NOMO-1 treated with dmso at 0.1 percent for 144 hours (cell line): ENCODE results near the gene ADAP2.
"Not testable (repeated sequence)": the region's sequence is repeated elsewhere in the genome, so short reads cannot be mapped to it uniquely, and the experiment has no call there.

Experiments used
- DNase-seq: peaks from one replicate; lab custom pipeline; 2025; ENCODE audit not compliant: unreplicated experiment; lab: John Stamatoyannopoulos, UW

Gene ADAP2

GRCh38 chr17:30967911-30968310 lies 46.2 kb downstream of the ADAP2 start:
- not testable (repeated sequence) for DNase-seq

GRCh38 chr17:30969989-30970830 lies 48.5 kb downstream of the ADAP2 start:
- no peak for DNase-seq

GRCh38 chr17:30970831-30971567 lies 49.3 kb downstream of the ADAP2 start, which contains the start of gene RNF135:
RNF135 (plus strand) TSS chr17:30971039; CDS start chr17:30971074, 35 bp downstream.
- peak; percentile 84 for DNase-seq

DNA sequence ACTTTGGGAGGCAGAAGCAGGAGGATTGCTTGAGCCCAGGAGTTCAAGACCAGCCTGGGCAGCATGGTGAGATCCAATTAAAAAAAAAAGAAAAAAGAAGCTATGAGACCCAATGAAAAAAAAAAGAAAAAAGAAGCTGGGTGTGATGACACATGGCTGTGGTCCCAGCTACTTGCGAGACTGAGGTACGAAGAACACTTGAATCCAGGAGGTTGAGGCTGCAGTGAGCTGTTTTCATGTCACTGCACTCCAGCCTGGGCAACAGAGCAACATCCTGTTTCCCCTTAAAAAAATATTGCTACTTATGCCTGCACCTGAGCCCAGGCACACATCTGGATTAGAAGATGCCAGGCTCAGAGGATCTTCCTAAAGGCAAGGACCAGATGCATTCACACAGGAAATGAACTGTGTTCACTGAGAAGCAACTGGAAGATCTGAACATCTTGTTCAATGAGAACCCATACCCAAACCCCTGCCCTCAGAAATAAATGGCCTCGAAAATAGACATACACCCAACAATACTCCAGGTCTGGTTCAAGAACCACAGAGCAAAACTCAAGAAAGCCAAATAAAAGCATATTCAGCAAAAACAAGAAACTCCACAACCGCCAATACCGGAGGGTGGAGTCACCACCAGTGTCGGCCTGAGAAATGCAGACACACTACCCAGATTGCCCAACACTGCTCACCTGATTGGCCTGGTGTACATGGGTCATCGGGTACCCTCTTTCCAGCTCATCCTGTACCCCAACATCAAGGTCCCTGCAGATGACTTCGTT lies 53.5 kb downstream of the ADAP2 start:
- no peak for DNase-seq

DNA sequence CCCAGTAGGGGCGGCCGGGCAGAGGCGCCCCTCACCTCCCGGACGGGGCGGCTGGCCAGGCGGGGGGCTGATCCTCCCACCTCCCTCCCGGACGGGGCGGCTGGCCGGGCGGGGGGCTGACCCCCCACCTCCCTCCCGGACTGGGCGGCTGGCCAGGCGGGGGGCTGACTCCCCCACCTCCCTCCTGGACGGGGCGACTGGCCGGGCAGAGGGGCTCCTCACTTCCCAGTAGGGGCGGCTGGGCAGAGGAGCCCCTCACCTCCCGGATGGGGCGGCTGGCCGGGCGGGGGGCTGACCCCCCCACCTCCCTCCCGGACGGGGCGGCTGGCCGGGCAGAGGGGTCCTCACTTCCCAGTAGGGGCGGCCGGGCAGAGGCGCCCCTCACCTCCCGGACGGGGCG lies 58.2 kb downstream of the ADAP2 start:
- DNase-seq: not testable (repeated sequence)

DNA sequence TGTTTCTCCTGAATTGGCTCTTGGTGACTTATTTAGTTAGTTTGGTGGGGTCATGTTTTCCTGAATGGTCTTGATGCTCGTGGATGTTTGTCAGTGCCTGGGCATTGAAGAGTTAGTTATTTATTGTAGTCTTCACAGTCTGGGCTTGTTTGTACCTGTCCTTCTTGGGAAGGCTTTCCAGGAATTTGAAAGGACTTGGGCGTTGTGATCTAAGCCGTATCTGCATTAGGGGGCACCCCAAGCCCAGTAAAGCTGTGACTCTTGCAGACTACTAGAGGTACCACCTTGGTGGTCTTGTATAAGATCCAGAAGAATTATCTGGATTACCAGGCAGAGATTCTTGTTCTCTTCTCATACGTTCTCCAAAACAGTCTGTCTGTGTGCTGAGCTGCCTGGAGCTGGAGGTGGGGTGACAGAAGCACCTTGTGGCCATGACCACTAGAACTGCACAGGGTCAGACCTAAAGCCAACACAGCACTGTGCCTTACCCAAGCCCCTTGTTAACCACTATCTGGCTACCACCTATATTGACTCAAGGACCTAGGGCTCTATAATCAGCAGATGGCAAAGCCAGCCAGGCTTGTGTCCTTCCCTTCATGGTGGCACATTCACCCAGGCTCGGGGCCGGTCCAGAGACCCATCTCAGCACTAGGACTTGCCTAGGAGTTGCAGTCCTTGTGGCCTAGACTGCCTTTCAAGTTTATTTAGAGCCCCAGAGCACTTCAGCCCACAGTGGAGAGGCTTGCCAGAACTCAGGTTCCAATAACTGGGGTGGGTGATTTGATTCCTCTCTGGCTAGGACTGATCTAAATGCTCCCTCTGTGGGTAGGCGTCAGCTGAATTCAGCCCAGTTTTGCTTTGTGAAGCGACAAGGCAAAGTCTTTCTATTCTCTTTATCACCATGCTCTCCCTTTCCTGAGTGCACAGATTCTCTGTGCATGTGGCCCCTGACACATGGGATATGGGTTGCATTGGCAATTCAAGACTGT lies 60.1 kb downstream of the ADAP2 start:
- no peak for DNase-seq

DNA sequence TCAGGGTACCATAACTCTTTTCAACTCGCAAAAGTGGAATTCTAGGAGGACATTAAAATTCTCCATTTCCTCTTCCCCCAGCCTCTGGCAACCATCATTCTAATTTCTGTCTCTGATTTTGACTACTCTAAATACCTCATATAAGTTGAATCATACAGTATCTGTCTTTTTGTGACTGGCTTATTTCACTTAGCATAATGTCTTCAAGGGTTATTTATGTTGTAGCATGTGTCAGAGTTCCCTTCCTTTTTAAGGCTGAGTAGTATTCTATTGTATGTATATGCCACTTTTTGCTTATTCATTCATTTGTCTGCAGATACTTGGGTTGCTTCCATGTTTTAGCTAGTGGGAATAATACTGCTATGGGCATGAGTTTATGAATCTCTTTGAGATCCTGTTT lies 61.1 kb downstream of the ADAP2 start:
- DNase-seq: no peak

- DNase-seq: no peak
Observed at GRCh38 chr17:30990458-30990857, 68.7 kb downstream of the ADAP2 start.

- DNase-seq: no peak
Observed at GRCh38 chr17:30992551-30992950, 70.8 kb downstream of the ADAP2 start.

GRCh38 chr17:30995347-30995746 lies 73.6 kb downstream of the ADAP2 start:
- no peak for DNase-seq

GRCh38 chr17:30996486-30996885 lies 74.7 kb downstream of the ADAP2 start:
- DNase-seq: no peak

DNA sequence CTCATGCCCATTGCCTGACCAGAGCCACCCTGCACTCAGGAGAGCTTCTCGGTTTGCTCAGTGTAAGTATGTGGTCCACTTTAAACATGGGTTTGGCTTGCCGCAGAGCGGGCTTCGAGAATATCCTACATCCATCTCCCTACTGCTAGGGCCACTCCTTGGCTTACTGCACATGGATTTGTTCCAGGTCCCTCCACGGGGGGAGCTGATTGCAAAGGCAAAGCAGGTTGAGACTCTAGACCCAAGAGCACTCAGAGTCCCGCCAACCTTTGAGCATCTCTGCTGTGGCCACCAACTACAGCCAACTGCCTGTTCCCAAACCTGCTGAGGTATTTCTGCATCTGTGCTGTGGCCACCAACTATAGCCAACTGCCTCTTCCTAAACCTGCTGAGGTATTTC lies 75.5 kb downstream of the ADAP2 start:
- no peak for DNase-seq

GRCh38 chr17:30997842-30998241 lies 76.1 kb downstream of the ADAP2 start:
- DNase-seq: no peak

GRCh38 chr17:31002047-31002446 lies 80.3 kb downstream of the ADAP2 start:
- DNase-seq: no peak

DNA sequence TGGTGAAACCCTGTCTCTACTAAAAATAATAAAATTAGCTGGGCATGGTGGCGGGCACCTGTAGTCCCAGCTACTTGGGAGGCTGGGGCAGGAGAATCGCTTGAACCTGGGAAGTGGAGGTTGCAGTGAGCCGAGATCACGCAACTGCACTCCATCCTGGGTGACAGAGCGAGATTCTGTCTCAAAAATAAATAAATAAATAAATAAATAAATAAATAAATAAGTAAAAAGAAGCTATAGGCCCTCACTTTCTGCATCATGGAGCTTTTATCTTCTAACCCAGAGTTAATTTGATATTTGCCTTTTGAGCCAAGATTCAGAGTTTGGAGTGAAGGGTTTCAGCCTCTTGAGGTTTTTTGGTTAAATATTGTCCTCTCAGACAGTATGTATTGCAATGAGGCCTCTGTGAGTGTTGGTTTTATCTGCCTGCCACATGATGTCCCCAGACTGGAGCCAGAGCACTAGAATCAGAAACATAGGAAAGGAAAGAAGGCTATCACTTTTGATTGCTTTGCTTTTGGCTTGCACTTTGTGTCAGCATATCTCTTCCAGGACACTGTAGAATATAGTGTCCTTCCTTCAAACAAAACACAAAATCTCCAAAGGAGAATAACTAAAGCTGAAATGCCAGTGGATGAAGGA lies 81.6 kb downstream of the ADAP2 start:
- DNase-seq: no peak

DNA sequence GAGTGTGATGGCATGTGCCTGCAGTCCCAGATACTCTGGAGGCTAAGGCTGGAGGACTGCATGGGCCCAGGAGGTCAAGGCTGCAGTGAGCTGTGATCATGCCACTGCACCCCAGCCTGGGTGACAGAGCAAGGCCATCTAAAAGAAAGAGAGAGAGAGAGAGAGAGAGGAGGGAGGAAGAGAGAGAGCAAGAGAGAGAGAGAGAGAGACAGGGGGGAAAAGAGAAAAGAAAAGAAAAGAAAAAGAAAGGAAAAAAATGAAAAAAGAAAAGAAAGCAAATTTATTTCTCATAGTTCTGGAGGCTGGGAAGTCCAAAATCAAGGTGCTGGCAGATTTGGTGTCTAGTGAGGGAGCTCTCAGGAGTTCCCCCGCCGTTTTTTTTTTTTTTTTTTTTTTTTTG lies 82.4 kb downstream of the ADAP2 start:
- no peak for DNase-seq

DNA sequence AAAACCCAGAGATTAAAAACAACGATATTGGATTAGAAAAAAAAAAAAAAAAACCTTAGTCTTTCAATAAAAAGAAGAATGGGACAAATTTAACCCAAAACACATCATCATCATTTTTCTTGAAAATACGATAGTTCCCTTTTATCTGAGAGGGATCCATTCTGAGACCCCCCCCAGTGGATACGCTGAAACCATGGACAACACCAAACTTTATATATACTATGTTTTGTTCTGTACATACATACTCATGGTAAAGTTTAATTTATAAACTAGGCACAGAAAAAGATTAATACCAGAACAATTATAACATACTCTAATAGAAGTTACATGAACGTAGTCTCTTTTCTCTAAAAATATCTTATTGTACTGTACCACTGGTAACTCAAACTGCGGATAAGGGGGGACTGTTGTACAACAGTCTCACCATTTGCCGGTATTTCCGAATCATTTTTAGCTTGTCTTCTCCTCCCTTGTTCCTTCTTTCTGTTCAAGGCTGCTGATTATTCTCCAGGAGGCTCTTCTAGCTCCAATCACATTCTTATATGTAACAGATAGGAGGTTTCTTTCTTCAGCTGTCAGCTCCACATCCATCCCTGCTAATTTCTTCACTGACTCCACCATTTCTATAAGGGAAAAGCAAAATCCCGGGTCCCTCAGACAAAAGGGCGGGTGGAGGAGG lies 86.1 kb downstream of the ADAP2 start:
- DNase-seq: no peak

- DNase-seq: peak; percentile 43
Observed at GRCh38 chr17:31008374-31009041, 86.8 kb downstream of the ADAP2 start.
